Esophagus squamous epithelium (tissue), 5 donors: Measurements from ENCODE around the gene NEU4. TPM values are rescaled to one million over a fixed set of nuclear protein-coding genes. Genes with fewer than 3 reads are reported as not detected.
"Not testable (repeated sequence)": the region's sequence is repeated elsewhere in the genome, so short reads cannot be mapped to it uniquely, and the experiment has no call there.

ENCODE experiments used
- DNase-seq: peaks from one replicate; lab custom pipeline; 2025; lab: John Stamatoyannopoulos, UW
- H3K27ac ChIP-seq, 4 donors: fragments of 200-600 bp; sonication (generic); one replicate each; pipeline ENCODE4 v1.5.1; 2016 to 2019; ENCODE audit warnings: mild to moderate bottlenecking in 1 of 4
- H3K27me3 ChIP-seq, 4 donors: fragments of 200-600 bp; sonication (generic); 1 replicate in 3 of 4; 2 replicates in 1 of 4; pipeline versions ENCODE4 v1.5.1 to v1.6.0; 2017 to 2021; ENCODE audit warnings: antibody characterized with exemption in 1 of 4
- H3K36me3 ChIP-seq, 3 donors: fragments of 200-600 bp; sonication (generic); one replicate each; pipeline ENCODE4 v1.5.1; 2016 to 2019
- H3K4me1 ChIP-seq, 3 donors: fragments of 200-600 bp; sonication (generic); one replicate each; pipeline ENCODE4 v1.5.1; 2017 to 2019
- H3K4me3 ChIP-seq, 4 donors: fragments of 200-600 bp; sonication (generic); 1 replicate in 3 of 4; 2 replicates in 1 of 4; pipeline ENCODE4 v1.5.1; 2016 to 2019; ENCODE audit warnings: mild to moderate bottlenecking in 2 of 4, moderate library complexity in 1 of 4
- H3K9me3 ChIP-seq, 3 donors: fragments of 200-600 bp; sonication (generic); one replicate each; pipeline ENCODE4 v1.5.1; 2016 to 2019
- CTCF ChIP-seq, 6 experiments: fragments of 450-650 bp in 4 of 6; fragments of 200-600 bp in 2 of 6; sonication (generic) in 2 of 6; IDR thresholded peaks; one replicate each; pipeline ENCODE4 v1.5.1; 2016 to 2019; ENCODE audit warnings: antibody characterized with exemption in 6 of 6, mild to moderate bottlenecking in 4 of 6, moderate library complexity in 4 of 6
- POLR2A ChIP-seq, 4 donors: fragments of 450-650 bp; IDR thresholded peaks; one replicate each; pipeline ENCODE4 v1.6.1; 2017; ENCODE audit warnings: antibody characterized with exemption in 4 of 4, mild to moderate bottlenecking in 4 of 4, moderate library complexity in 3 of 4
- WGBS, 2 donors: methylation state at CpG; one replicate each; pipeline ENCODE4 v1.1.5; 2018; 5-methylcytosine and 5-hydroxymethylcytosine counted together
- intact Hi-C: fragments of 100-400 bp; cut with DNase I; formaldehyde crosslinking; loops from one replicate; pipeline ENCODE4 v1.15.0; 2022
- total RNA-seq, 4 donors: library from RNA; depleted of rRNA; stranded (reverse); fragments of >200 nt; gene quantifications; one replicate each; pipeline ENCODE4 v1.1.0, GENCODE V29; 2016
- donor health status: DM: yes; HTN: yes; CAD: no.

The NEU4 gene
- total RNA-seq, 4 donors from 2014 or later = not detected

DNA sequence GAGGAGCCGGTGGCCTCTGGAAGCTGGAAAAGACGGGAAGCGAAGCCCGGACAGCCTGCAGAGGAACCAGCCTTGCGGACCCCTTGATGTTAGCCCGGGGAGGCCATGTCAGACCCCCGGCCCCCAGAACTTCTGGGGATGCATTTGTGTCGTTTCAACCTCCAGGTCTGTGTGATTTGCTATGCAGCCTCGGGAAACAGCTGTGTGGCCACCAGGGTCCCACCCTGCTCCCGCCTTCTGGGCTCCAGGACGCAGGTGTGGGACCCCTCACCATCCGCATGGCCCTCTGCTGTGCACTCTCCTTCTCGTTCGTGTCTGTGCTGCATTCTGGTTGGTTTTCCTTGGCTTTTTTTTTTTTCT lies 13.3 kb downstream of the NEU4 start:
- intact Hi-C loops = no loop called here

GRCh38 chr2:241823531-241824437 lies 14.8 kb downstream of the NEU4 start:
- intact Hi-C loops, H3K36me3 ChIP-seq, H3K4me1 ChIP-seq, H3K27ac ChIP-seq, DNase-seq, H3K4me3 ChIP-seq: not testable (repeated sequence)
- WGBS, 2 donors = 88% methylated on average over 31 to 42 of the region's 45 CpGs
- peaks cover 0 to 34% (median 0%) of the 10 kb centered on the region in 4 donors for H3K27me3 ChIP-seq
- peaks cover 0 to 16% (median 6%) of the 10 kb centered on the region in 3 donors for H3K9me3 ChIP-seq

More for the DNA sequence above, 13.3 kb downstream of the NEU4 start:
- Histone ChIP-seq H3K9me3 (peaks cover 0 to 12% (median 6%) of the 10 kb centered on the region in 3 donors), H3K4me1 (peaks cover 0 to 4% (median 0%) of the 10 kb centered on the region in 3 donors), H3K27me3 (peaks cover 0 to 44% (median 0%) of the 10 kb centered on the region in 4 donors), H3K4me3 (no peak overlapping the region), H3K27ac (no peak overlapping the region), H3K36me3 (no peaks in the 10 kb centered on the region)
- no peak for TF ChIP-seq CTCF (IDR thresholded peaks at IDR 0.05)
- TF ChIP-seq POLR2A (IDR thresholded peaks at IDR 0.05) = no peak
- WGBS, 2 donors = 59 to 73% methylated on average over 9 to 10 of the region's 14 CpGs
- DNase-seq = no peak

DNA sequence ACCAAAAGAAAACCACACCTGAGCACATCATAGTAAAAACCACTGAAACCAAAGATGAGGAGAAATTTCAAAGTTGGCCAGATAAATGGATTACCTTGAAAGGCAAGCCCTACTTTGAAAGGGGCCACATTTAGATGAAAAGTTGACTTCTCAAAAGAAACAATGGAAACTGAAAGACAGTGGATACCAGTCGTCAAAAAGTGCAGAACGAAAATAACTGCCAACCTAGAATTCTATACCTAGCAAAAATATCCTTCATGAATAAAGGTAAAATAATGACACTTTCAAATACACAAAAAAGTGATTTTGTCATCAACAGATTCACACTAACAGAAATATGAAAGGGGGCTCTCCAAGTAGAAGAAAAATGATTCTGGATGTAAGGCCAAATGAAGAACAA lies 18.4 kb downstream of the NEU4 start:
- H3K4me3 ChIP-seq = no peak overlapping the region
- no peak overlapping the region for H3K27ac ChIP-seq
- intact Hi-C loops = no loop called here
- peaks cover 0 to 15% (median 0%) of the 10 kb centered on the region in 4 donors for H3K27me3 ChIP-seq
- peaks cover 0 to 16% (median 6%) of the 10 kb centered on the region in 3 donors for H3K9me3 ChIP-seq
- TF ChIP-seq POLR2A (IDR thresholded peaks at IDR 0.05) (no peak), CTCF (IDR thresholded peaks at IDR 0.05) (no peak)
- DNase-seq = no peak
- 56 to 69% methylated on average over 2 of the region's 2 CpGs for WGBS, 2 donors
- H3K4me1 ChIP-seq = no peaks in the 10 kb centered on the region
- H3K36me3 ChIP-seq = no peaks in the 10 kb centered on the region

GRCh38 chr2:241833101-241833663 lies 24.2 kb downstream of the NEU4 start:
- peaks cover 0 to 34% (median 0%) of the 10 kb centered on the region in 4 donors for H3K27me3 ChIP-seq
- H3K27ac ChIP-seq = no peak overlapping the region
- no peaks in the 10 kb centered on the region for H3K36me3 ChIP-seq
- no peak overlapping the region for H3K4me3 ChIP-seq
- intact Hi-C loops = no loop called here
- no peaks in the 10 kb centered on the region for H3K9me3 ChIP-seq
- DNase-seq = no peak
- 34 to 49% methylated on average over 13 of the region's 13 CpGs for WGBS, 2 donors
- no peaks in the 10 kb centered on the region for H3K4me1 ChIP-seq
- no peak for TF ChIP-seq POLR2A (IDR thresholded peaks at IDR 0.05)
- no peak for TF ChIP-seq CTCF (IDR thresholded peaks at IDR 0.05)

DNA sequence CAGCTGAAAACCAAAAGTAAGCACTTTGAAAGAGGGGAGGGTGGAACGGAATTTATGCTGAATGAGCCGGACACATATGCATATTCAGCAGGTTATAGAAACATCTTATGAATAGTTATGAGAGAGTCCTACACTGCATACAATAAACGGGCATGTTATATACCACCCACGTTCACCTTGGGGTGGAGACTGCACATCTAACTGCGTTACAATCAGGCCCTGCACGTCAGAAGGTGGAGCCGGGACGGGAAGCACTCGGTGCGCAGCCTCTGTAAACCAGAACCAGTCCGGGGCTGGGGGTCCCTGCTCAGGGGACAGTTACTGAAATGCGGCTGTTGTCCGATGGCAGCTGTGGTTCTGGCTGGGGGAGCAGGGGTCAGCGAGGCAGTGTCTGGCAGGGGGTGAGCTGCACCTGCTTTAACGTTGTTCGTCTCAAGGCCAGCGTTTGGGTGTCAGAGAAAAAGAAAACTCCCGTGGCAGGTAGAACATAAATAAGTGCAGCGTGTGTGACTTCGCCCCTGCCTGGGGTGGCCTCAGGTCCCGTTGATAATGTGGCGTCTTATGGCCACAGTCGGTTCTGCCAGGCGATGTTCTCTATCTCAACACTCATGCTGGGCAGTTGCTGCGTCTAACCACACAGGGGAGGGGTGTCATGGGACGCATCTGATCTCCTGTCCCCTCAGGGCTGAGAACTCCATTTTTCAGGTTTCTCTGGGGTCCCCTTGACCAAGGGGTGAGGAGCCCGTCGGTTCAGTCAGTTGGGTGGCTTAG lies 24.9 kb downstream of the NEU4 start:
- H3K4me1 ChIP-seq, H3K36me3 ChIP-seq, H3K27ac ChIP-seq, H3K9me3 ChIP-seq, DNase-seq, H3K4me3 ChIP-seq, intact Hi-C loops: not testable (repeated sequence)
- WGBS, 2 donors = 80 to 82% methylated on average over 17 to 19 of the region's 28 CpGs
- peaks cover 0 to 34% (median 0%) of the 10 kb centered on the region in 4 donors for H3K27me3 ChIP-seq
